HUES48 (cell line): ENCODE measurements around the gene MYMX.
A peak's percentile ranks its signal among the peaks of the same experiment; 100 is the strongest.

Experiments used
- H3K27ac ChIP-seq: one replicate; pipeline ENCODE4 v1.7.0; 2013; ENCODE audit warnings: low read depth, low read length, inconsistent platforms
- H3K27me3 ChIP-seq: 2 replicates; pipeline ENCODE4 v1.6.1; 2013; ENCODE audit warnings: mild to moderate bottlenecking, low read length; ENCODE audit not compliant: control insufficient read depth, insufficient read depth
- H3K36me3 ChIP-seq: 2 replicates; pipeline ENCODE4 v1.6.1; 2013; ENCODE audit warnings: low read length; ENCODE audit not compliant: control insufficient read depth, insufficient read depth
- H3K4me1 ChIP-seq: 2 replicates; pipeline ENCODE4 v1.6.1; 2013; ENCODE audit warnings: mild to moderate bottlenecking, low read length; ENCODE audit not compliant: control insufficient read depth, insufficient read depth
- H3K4me3 ChIP-seq: 2 replicates; pipeline ENCODE4 v1.5.1; 2013; ENCODE audit warnings: mild to moderate bottlenecking, low read depth, low read length
- H3K9ac ChIP-seq: 2 replicates; pipeline ENCODE4 v1.6.1; 2013; ENCODE audit warnings: mild to moderate bottlenecking, low read depth, low read length, moderate library complexity
- H3K9me3 ChIP-seq: 2 replicates; pipeline ENCODE4 v1.6.1; 2013; ENCODE audit warnings: low read length; ENCODE audit not compliant: control insufficient read depth, insufficient read depth

Gene MYMX

DNA sequence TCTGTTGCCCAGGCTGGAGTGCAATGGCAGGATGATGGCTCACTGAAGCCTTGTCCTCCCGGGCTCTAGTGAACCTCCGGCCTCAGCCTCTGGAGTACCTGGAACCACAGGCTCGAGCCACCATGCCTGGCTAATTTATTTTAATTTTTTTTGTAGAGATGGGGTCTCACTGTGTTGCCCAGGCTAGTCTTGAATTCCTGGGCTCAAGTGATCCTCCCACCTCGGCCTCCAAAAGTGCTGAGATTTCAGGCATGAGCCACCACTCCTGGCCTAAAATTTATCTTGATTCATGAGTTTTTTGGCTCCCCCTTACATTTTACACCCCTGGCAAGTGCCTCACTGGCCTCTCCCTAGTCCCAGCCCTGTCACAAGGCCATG is 4.2 kb downstream of the MYMX start:
- Histone ChIP-seq H3K4me1 (peaks cover 67% of the 10 kb centered on the region), H3K27ac (peak overlapping the region; percentile 13), H3K36me3 (peaks cover 1% of the 10 kb centered on the region; the same call in 1 of the 2 replicates), H3K4me3 (no peak overlapping the region), H3K9ac (no peak overlapping the region), H3K9me3 (no peaks in the 10 kb centered on the region), H3K27me3 (no peaks in the 10 kb centered on the region; the same call in 1 of the 2 replicates)

DNA sequence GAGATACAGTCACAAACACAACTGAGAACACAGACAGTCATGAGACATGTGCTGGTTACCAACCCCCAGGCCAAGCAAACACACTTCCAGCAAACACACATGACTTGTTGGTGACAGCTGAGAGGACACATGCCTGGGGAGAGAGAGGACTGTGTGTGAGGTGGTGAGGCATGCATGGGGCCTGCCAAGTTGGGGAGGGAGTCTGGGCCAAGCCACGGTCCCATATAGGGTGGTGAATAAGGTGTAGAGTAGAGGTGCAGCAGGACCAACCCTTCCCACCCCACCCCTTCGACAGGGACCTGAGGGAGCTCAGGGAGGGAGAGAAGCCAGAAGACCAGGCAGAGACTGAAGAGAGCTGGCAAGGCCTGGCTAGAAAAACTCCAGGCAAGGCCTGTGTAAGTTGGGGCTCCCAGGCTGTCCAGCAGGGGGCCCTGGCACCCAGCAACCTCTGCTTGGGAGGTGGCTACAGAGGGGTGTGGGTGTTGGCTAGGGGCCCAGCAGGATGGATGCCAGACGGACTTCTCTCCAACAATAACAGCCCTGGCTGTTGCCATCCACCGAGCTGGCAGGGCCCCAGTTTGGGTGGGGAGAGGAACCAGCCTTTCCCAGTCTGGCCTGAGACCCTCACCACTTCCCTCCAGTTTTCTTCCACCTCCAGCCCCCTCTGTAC is 4.7 kb downstream of the MYMX start:
- H3K9me3 ChIP-seq, result no peaks in the 10 kb centered on the region
- H3K36me3 ChIP-seq, result peaks cover 3% of the 10 kb centered on the region; the same call in 1 of the 2 replicates
- no peaks in the 10 kb centered on the region; the same call in 1 of the 2 replicates for H3K27me3 ChIP-seq
- H3K4me3 ChIP-seq, result no peak overlapping the region
- peaks cover 68% of the 10 kb centered on the region for H3K4me1 ChIP-seq
- H3K27ac ChIP-seq, result peak overlapping the region; percentile 13
- H3K9ac ChIP-seq, result no peak overlapping the region

DNA sequence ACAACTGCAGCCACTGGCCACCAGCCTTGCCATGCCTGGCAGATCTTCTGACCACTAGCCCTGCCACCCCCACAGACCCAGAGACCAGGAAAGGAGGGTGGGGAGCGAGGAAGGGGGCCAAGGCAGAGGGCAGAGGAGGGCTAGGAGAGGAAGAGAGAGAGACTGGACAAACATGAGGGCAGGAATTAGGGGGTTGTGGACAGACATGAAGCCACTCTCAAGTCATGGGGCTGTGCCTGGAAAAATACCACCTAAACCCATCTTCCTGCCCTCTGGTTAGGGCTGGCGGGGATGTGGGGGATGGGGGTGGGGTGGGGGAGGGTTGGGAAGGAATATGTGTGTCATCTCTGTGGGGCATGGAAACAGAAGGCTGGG is 5.2 kb downstream of the MYMX start:
- Histone ChIP-seq H3K27me3 (no peaks in the 10 kb centered on the region; the same call in 1 of the 2 replicates), H3K4me1 (peaks cover 67% of the 10 kb centered on the region), H3K9me3 (no peaks in the 10 kb centered on the region), H3K9ac (no peak overlapping the region), H3K27ac (peak overlapping the region; percentile 89), H3K36me3 (peaks cover 3% of the 10 kb centered on the region; the same call in 1 of the 2 replicates), H3K4me3 (no peak overlapping the region)

DNA sequence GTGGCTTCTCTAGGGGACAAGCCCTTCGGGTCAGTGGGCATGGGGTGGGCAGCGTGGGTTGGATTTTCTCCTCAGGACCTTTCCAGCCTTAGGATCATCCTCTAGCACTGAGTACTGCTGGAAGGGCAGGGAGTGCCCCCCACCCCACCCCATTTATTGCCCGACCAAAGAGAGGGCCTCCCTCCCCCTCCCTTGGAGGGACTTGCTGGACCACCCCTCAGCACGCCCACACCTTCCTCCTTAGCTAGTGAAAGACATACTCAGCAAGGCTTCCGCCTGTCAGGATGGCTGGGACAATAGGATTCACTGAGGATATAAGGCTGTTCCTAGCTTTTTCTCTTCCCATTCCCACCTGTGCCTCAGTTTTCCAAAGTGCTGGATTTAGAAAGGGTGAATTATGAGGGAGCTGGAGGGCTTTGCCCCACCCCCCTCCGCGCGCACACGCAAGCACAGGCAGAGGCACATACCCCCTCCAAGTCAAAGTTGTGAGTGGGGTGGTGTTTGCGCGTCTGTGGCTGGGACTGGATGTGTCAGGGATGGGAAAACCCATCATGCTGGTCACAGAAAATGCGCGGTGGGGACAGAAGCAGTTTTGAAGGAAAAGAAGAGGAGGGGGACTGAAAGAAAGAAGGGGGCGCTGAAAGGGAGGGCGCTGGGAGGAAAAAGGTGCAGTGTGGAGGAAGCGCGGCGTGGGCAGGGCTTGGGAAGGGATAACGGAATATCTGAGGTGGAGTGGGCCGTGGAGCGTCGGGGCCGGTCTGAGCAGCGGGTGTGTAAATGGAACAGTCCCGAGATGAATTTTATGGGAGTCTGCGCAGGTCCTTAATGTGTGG is 6.0 kb downstream of the MYMX start:
- Histone ChIP-seq H3K9me3 (no peaks in the 10 kb centered on the region), H3K9ac (no peak overlapping the region), H3K27me3 (no peaks in the 10 kb centered on the region; the same call in 1 of the 2 replicates), H3K4me3 (peak overlapping the region; percentile 65), H3K27ac (peak overlapping the region; percentile 89), H3K4me1 (peaks cover 60% of the 10 kb centered on the region), H3K36me3 (peaks cover 3% of the 10 kb centered on the region; the same call in 1 of the 2 replicates)

DNA sequence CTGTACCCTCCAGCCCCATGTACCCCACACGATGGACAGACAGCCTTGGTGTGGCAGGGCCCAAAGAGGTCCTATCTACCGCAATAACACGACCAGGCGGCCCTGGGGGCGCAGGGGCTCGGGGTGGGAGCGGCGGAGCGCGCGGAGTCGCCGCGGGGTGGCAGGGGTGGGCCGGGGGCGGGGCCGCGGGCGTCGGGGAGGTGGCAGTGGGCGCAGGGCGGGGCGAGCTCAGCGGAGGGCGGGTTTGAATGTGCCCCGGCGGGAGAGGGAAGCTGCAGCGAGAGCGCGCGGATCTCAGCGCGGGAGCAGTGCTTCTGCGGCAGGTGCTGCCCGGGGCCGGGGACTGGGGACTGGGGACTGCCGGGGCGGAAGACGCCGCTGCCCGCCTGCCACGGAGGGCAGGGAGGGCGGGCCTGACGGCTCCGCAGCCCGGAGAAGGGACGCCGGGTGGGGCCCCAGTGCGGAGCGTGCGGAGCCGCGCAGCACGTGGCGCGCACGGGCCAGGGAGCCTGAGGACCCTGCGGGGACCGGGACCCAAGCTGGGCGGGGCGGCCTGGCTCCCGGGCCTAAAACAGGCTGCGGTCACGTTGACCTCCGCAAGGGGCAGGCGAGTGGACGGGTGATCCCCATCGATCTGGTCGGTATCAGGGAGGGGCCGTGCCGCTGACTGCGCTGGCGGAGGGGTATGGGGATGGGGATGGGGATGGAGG is 6.7 kb downstream of the MYMX start, which contains the start of gene SLC29A1:
TSS of gene SLC29A1 (plus strand) at position 277 of the 710 bp plus-strand sequence. CDS start 3,719 bp downstream, outside the sequence.
- no peaks in the 10 kb centered on the region for H3K9me3 ChIP-seq
- no peaks in the 10 kb centered on the region; the same call in 1 of the 2 replicates for H3K27me3 ChIP-seq
- peak within 1 kb of the TSS; percentile 77 for H3K4me3 ChIP-seq
- peaks cover 52% of the 10 kb centered on the region for H3K4me1 ChIP-seq
- peaks cover 11% of the 10 kb centered on the region for H3K36me3 ChIP-seq
- H3K9ac ChIP-seq, result peak within 1 kb of the TSS; percentile 65; the same call in 1 of the 2 replicates
- peak within 1 kb of the TSS; percentile 90 for H3K27ac ChIP-seq

DNA sequence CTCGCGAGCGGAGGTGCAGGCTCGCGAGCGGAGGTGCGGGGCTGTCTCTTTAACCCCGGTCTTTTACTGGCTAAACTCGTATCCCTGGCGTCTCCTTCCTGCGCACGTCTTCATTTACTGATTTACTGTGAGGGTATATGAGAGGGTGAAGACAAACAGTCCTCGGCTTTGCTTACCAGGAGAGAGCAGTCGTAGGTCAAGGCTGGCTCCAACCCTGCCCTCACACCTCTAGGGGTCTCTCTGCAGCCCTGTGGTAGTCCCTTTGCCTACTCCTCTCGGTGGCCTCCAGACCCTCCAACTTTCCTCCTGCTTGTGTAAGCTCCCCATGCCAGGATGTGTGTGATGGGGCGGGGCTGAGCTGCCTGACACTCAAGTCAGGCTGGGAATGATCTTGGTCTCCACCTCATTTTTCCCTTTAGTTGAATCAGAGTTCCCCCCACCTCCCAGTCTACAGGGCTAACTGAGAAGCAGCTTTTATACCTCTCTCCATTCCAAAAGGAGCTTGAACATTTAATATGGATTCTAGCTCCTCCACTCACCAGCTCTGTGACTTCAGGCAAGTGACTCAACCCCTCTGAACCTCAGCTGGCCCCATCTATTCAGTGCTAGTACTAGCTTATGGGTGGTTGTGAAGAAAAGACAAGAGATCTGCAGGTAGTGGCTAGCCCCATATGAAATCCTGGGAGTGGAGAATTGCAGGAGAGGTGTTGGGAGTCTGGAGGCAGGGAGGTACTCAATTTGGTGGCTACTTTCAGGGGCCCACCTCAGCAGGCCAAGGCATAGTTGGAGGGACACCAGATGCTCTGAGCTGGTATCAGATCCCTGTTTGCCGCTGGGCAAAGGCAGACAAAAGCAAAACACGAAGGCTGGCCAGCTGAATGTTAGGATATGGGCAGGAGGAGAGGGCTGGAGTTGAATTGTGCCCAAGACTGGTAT is 7.6 kb downstream of the MYMX start:
- Histone ChIP-seq H3K27ac (peak overlapping the region; percentile 90), H3K4me3 (peak overlapping the region; percentile 77), H3K4me1 (peaks cover 50% of the 10 kb centered on the region), H3K9ac (no peak overlapping the region), H3K36me3 (peaks cover 19% of the 10 kb centered on the region), H3K9me3 (no peaks in the 10 kb centered on the region), H3K27me3 (no peaks in the 10 kb centered on the region; the same call in 1 of the 2 replicates)

DNA sequence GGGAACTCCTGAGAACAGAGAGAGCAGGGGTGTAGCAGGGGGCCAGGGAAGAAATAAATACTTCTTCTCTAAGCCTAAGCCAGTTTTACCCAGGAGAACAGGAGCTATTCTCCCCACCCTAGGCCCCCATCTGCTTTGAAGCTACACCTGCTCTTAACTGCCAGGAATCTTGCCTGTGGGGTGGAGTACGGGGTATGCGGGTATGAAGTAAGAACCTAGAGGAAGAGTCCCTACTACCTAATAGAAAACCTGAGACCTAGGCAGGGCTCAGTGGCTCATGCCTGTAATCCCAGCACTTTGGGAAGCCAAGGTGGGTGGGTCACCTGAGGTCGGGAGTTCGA is 8.2 kb downstream of the MYMX start:
- no peaks in the 10 kb centered on the region; the same call in 1 of the 2 replicates for H3K27me3 ChIP-seq
- no peak overlapping the region for H3K9ac ChIP-seq
- no peak overlapping the region for H3K27ac ChIP-seq
- H3K4me3 ChIP-seq, result peak overlapping the region; percentile 77
- H3K4me1 ChIP-seq, result peaks cover 48% of the 10 kb centered on the region
- no peaks in the 10 kb centered on the region for H3K9me3 ChIP-seq
- H3K36me3 ChIP-seq, result peaks cover 25% of the 10 kb centered on the region

DNA sequence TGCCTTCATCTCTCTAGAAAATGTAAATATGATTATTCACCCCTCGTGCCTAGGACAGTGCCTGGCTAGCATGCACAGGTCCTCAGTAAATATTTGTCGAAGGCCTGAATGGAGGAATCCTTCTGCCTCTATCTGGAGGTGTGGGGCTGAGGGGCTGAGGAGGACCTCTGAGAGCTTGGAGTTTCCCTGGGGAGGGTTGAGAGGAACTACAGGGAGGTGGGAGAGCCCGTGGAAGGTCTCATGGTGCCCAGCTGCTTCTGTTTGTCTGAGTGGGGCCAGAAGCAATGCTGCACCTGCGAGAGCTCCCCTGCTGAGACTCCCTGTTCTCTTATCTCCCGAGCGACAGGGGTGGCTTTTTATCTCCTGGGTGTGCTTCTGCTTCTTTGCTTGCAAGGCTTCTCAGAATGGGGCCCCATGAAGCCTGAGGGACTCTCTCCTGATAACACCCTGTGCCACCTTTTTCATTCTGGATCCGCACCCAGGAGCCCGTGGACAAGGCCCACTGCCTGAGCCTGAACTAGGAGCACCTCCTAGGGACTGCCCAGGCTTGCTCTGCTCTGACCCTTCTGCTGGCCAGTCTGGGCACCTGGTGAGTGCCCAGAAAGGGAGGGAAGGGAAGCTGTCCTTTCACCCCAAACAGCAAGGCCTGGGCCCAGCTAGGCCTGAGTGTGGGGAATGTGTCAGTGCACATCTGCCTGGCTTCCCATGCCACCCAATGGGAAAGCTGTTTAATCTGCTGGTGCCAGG is 9.0 kb downstream of the MYMX start:
- Histone ChIP-seq H3K9ac (no peak overlapping the region), H3K9me3 (no peaks in the 10 kb centered on the region), H3K4me1 (peaks cover 45% of the 10 kb centered on the region), H3K27ac (no peak overlapping the region), H3K4me3 (peak overlapping the region; percentile 22), H3K27me3 (no peaks in the 10 kb centered on the region; the same call in 1 of the 2 replicates), H3K36me3 (peaks cover 33% of the 10 kb centered on the region)

DNA sequence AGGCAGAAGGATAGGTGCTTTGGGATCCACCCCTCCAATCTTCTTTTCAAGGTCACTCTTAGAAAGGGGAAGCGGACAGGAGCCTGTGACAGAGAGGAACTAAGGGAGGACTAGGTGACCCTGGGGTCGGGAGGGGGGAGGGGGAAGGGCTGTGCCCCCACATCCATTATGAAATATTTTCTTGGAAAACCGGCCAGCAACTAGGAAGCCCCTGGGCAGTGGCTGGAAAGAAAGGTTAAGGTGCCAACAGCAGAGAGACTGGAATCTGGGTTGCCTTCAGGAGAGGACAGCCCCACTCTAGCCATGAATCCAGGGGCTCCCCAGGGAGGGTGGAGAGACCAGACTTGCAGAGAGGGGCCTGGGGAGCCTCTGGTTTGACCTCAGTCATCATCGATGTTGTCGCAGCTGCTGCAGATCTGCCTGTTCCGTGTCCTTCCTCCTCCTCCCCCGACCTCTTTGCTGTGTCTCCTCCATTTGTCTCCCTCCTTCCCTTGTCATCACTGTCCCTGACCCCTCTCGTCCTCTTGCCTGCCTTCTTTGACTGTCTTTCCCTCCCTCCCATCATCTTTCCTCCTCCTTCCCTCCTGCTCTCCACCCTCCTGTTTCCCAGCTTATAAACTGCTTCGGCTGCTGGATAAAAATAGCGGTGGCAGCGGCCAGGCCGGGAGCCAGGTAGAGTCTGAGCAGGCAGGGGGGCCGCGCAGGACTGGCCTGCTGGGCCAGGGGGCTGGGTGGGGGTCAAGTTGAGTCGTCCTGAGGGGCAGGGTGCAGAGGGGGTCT is 9.8 kb downstream of the MYMX start:
- no peaks in the 10 kb centered on the region for H3K9me3 ChIP-seq
- H3K4me3 ChIP-seq, result no peak overlapping the region
- peaks cover 40% of the 10 kb centered on the region for H3K4me1 ChIP-seq
- H3K27me3 ChIP-seq, result no peaks in the 10 kb centered on the region; the same call in 1 of the 2 replicates
- H3K36me3 ChIP-seq, result peaks cover 41% of the 10 kb centered on the region
- H3K27ac ChIP-seq, result no peak overlapping the region
- no peak overlapping the region for H3K9ac ChIP-seq
